ENCODE results near the gene HYAL3. TPM values are rescaled to one million over a fixed set of nuclear protein-coding genes. Genes with fewer than 3 reads are reported as not detected.

Gene HYAL3
- total RNA-seq, 2 donors from 2014 or later: 0.35 to 1.4 TPM

DNA sequence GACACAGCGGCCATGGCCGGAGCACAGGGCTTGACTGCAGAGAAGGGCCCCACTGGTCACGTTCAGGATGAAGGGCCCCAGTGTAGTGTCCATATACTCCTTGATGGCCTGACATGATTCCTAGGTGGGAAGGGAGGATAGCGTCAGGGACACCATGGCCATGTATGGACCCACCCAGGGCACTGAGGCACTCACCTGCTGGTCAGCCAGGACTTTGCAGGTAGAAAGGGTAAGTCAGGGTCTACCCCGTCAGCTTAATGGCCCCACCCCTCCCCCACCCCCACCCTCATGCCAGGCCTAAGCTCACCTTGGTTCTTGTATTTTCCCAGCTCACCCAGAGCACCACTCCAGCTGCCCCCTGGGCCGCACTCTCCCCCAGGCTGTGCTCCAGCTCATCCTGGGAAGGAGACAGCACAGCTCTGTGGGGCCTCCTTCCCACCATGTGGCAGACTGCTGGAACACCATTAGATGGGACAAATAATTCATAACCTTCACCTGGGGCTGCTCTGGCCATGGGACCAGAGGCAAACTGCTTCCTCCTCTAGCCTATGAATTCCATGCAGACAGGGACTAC, 1.6 kb upstream of the HYAL3 start:
- DNase-seq (ENCODE audit: low spot score) (no peak), ATAC-seq (ENCODE audit: insufficient number of reproducible peaks, low FRiP score, low read depth) (no peak)
- H3K9me3 ChIP-seq: no peaks in the 10 kb centered on the region
- peak overlapping the region; percentile 94 for H3K4me3 ChIP-seq
- no peak for TF ChIP-seq CTCF (IDR thresholded peaks at IDR 0.05)
- H3K36me3 ChIP-seq: no peaks in the 10 kb centered on the region
- H3K4me1 ChIP-seq (ENCODE audit: control insufficient read depth in 1 of 2, low read depth in 2 of 2): peaks cover 16 to 25% of the 10 kb centered on the region in 2 donors
- no peaks in the 10 kb centered on the region for H3K27me3 ChIP-seq (replicated peaks; ENCODE audit: insufficient read depth)
- H3K27ac ChIP-seq: peak overlapping the region; percentile 72 to 87

GRCh38 chr3:50299929-50300680, 900 bp upstream of the HYAL3 start:
- peaks cover 16 to 25% of the 10 kb centered on the region in 2 donors for H3K4me1 ChIP-seq (ENCODE audit: control insufficient read depth in 1 of 2, low read depth in 2 of 2)
- no peaks in the 10 kb centered on the region for H3K27me3 ChIP-seq (replicated peaks; ENCODE audit: insufficient read depth)
- H3K9me3 ChIP-seq: no peaks in the 10 kb centered on the region
- no peaks in the 10 kb centered on the region for H3K36me3 ChIP-seq
- TF ChIP-seq CTCF (IDR thresholded peaks at IDR 0.05): no peak
- H3K27ac ChIP-seq: peak overlapping the region; percentile 72 to 87
- H3K4me3 ChIP-seq: peak overlapping the region; percentile 94
- DNase-seq (ENCODE audit: low spot score) (no peak), ATAC-seq (ENCODE audit: insufficient number of reproducible peaks, low FRiP score, low read depth) (peak; percentile 2)

DNA sequence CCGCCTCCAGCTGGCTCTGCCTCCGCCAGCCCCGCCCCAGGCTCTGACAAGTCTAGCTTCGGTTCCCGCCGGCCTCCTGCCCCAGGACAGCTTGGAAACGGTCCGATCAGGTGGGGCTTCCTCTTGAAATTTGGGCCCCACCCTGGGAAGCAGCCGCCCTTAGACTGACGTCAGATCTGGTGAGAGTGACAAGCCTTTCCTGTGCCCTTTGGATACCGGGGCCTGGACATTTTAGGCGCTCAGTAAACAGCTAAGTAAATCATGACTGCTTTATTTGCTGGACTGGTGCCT, 378 bp upstream of the HYAL3 start:
- TF ChIP-seq CTCF (IDR thresholded peaks at IDR 0.05): no peak
- no peaks in the 10 kb centered on the region for H3K9me3 ChIP-seq
- H3K4me3 ChIP-seq: peak overlapping the region; percentile 94
- DNase-seq (ENCODE audit: low spot score) (no peak), ATAC-seq (ENCODE audit: insufficient number of reproducible peaks, low FRiP score, low read depth) (no peak)
- no peaks in the 10 kb centered on the region for H3K36me3 ChIP-seq
- H3K4me1 ChIP-seq (ENCODE audit: control insufficient read depth in 1 of 2, low read depth in 2 of 2): peaks cover 16 to 25% of the 10 kb centered on the region in 2 donors
- H3K27me3 ChIP-seq (replicated peaks; ENCODE audit: insufficient read depth): no peaks in the 10 kb centered on the region
- H3K27ac ChIP-seq: peak overlapping the region; percentile 72 to 87

- no peak for ATAC-seq (ENCODE audit: insufficient number of reproducible peaks, low FRiP score, low read depth)
- Histone ChIP-seq H3K36me3 (no peaks in the 10 kb centered on the region), H3K27me3 (replicated peaks; ENCODE audit: insufficient read depth) (no peaks in the 10 kb centered on the region), H3K4me3 (peak overlapping the region; percentile 94), H3K9me3 (no peaks in the 10 kb centered on the region), H3K4me1 (ENCODE audit: control insufficient read depth in 1 of 2, low read depth in 2 of 2) (peaks cover 16 to 30% of the 10 kb centered on the region in 2 donors), H3K27ac (peak overlapping the region; percentile 72 to 80)
- peak; percentile 21 for TF ChIP-seq CTCF (IDR thresholded peaks at IDR 0.05)
- no peak for DNase-seq (ENCODE audit: low spot score)
Measured at GRCh38 chr3:50297896-50298725, 1.1 kb downstream of the HYAL3 start.

- Histone ChIP-seq H3K36me3 (no peaks in the 10 kb centered on the region), H3K27me3 (replicated peaks; ENCODE audit: insufficient read depth) (no peaks in the 10 kb centered on the region), H3K4me3 (no peak overlapping the region), H3K27ac (no peak overlapping the region), H3K4me1 (ENCODE audit: control insufficient read depth in 1 of 2, low read depth in 2 of 2) (peaks cover 19 to 36% of the 10 kb centered on the region in 2 donors), H3K9me3 (no peaks in the 10 kb centered on the region)
- DNase-seq (ENCODE audit: low spot score): no peak
- ATAC-seq (ENCODE audit: insufficient number of reproducible peaks, low FRiP score, low read depth): no peak
- TF ChIP-seq CTCF (IDR thresholded peaks at IDR 0.05): no peak
Measured at GRCh38 chr3:50297384-50297775, 1.8 kb downstream of the HYAL3 start.

All from thoracic aorta (tissue), 2 donors.